Spleen (tissue), 11 donors: Measurements from ENCODE around the gene LRRC4C. TPM values are rescaled to one million over a fixed set of nuclear protein-coding genes. Genes with fewer than 3 reads are reported as not detected.
"Not testable (repeated sequence)": the region's sequence is repeated elsewhere in the genome, so short reads cannot be mapped to it uniquely, and the experiment has no call there.

Source experiments
- DNase-seq: peaks from one replicate; pipeline ENCODE4 v3.0.0-alpha.2; 2020
- H3K27ac ChIP-seq, 8 donors: fragments of 200-600 bp; sonication (generic) in 7 of 8; 1 replicate in 4 of 8; 2 replicates in 4 of 8; pipeline versions ENCODE4 v1.5.0 to v1.8.0; 2016 to 2021; ENCODE audit warnings: inconsistent platforms in 4 of 8, mild to moderate bottlenecking in 4 of 8, moderate library complexity in 1 of 8
- H3K27me3 ChIP-seq, 7 donors: fragments of 200-600 bp; sonication (generic) in 6 of 7; replicated peaks in 1 of 7; 1 replicate in 4 of 7; 2 replicates in 3 of 7; pipeline versions ENCODE4 v1.5.0 to v1.8.0; 2016 to 2021; ENCODE audit warnings: inconsistent platforms in 3 of 7, mild to moderate bottlenecking in 1 of 7
- H3K36me3 ChIP-seq, 6 donors: fragments of 200-600 bp; sonication (generic) in 5 of 6; 1 replicate in 4 of 6; 2 replicates in 2 of 6; pipeline versions ENCODE4 v1.5.0 to v1.8.0; 2016 to 2021; ENCODE audit warnings: inconsistent platforms in 2 of 6
- H3K4me1 ChIP-seq, 6 donors: fragments of 200-600 bp; sonication (generic) in 5 of 6; 1 replicate in 3 of 6; 2 replicates in 3 of 6; pipeline versions ENCODE4 v1.5.0 to v1.8.0; 2016 to 2021; ENCODE audit warnings: inconsistent platforms in 3 of 6
- H3K4me3 ChIP-seq, 8 donors: fragments of 200-600 bp; sonication (generic) in 7 of 8; 1 replicate in 4 of 8; 2 replicates in 4 of 8; pipeline versions ENCODE4 v1.5.0 to v1.8.0; 2016 to 2021; ENCODE audit warnings: inconsistent platforms in 4 of 8, mild to moderate bottlenecking in 4 of 8, moderate library complexity in 2 of 8
- H3K9me3 ChIP-seq, 8 donors: fragments of 200-600 bp; sonication (generic) in 7 of 8; 1 replicate in 4 of 8; 2 replicates in 4 of 8; pipeline versions ENCODE4 v1.5.0 to v1.8.0; 2016 to 2021; ENCODE audit warnings: inconsistent platforms in 4 of 8
- CTCF ChIP-seq, 11 experiments: fragments of 200-600 bp in 7 of 11; fragments of 450-650 bp in 4 of 11; sonication (generic) in 4 of 11; IDR thresholded peaks in 8 of 11; conservative IDR thresholded peaks in 3 of 11; 1 replicate in 7 of 11; 2 replicates in 4 of 11; pipeline versions ENCODE4 v1.4.0 to v1.8.0; 2016 to 2021; ENCODE audit warnings: antibody characterized with exemption in 11 of 11, inconsistent platforms in 4 of 11, mild to moderate bottlenecking in 1 of 11
- POLR2A ChIP-seq, 3 donors: fragments of 450-650 bp; IDR thresholded peaks; one replicate each; pipeline ENCODE4 v1.5.1; 2017; ENCODE audit warnings: antibody characterized with exemption in 3 of 3, mild to moderate bottlenecking in 1 of 3
- POLR2AphosphoS5 ChIP-seq, 3 donors: sonication (generic); formaldehyde crosslinking; IDR thresholded peaks; one replicate each; pipeline ENCODE4 v1.5.1; 2017; ENCODE audit warnings: antibody characterized with exemption in 3 of 3
- WGBS, 5 donors: extraction: QIAGEN DNeasy Blood & Tissue Kit in 3 of 5; methylation state at CpG; one replicate each; pipeline versions ENCODE4 v1.1.5 to v1.1.7; 2013 to 2018; 5-methylcytosine and 5-hydroxymethylcytosine counted together
- intact Hi-C: fragments of 100-400 bp; cut with DNase I; formaldehyde crosslinking; loops from one replicate; pipeline ENCODE4 v1.15.0; 2023; ENCODE audit warnings: low total_unique reads
- polyA plus RNA-seq, 3 donors: library from polyadenylated mRNA; stranded (reverse); fragments of 200-250 nt; gene quantifications; one replicate each; pipeline ENCODE4 v1.2.1, GENCODE V29; 2013
- total RNA-seq, 7 donors: library from RNA; depleted of rRNA in 3 of 7; stranded (reverse); fragments of >200 nt in 3 of 7; fragmentation: NEBNext Ultra II Directional in 4 of 7; extraction: Animal tissue kit (Norgen Biotek cat#: 25700) in 4 of 7; gene quantifications; one replicate each; pipeline versions ENCODE4 v1.1.0 to v1.2.1, GENCODE V29; 2016 to 2021
- donor health status: healthy with polysubstance abuse.
- donor health status: DM: no; HTN: no; CAD: no; lungs with moderate emphysema.
- donor health status: DM: no; HTN: no; CAD: no.
- donor health status: Bipolar disorder and iron deficiency.
- donor health status: healthy.
- donor health status: DM: no; HTN: no; CAD: no.
- donor health status: DM: yes; HTN: yes; CAD: no.

Gene LRRC4C
- total and polyA plus RNA-seq, 10 donors, result 0.15 to 8.9 (median 1.9) TPM

DNA sequence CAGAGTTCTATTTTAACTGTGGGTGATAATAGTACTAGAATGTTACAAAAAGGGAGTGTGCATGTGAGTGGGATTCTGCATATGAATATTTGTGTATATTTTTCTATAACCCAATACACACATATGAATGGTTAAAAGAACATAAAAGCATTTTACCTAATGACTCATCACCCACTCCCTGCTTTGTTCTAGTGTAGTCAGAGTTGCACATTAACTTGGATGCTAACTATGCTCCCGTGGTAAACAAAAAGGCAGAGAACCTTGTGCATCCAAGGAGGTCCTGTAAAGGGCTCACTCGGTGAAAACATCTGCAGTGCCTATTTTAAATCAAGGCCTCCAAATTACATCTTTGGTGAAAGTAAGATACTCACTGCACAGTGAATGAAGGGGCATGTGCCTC, 1289.4 kb downstream of the LRRC4C start:
- H3K36me3 ChIP-seq, result no peaks in the 10 kb centered on the region
- H3K27me3 ChIP-seq, result no peaks in the 10 kb centered on the region
- intact Hi-C loops, result no loop called here
- no peak overlapping the region for H3K4me3 ChIP-seq
- no peak overlapping the region for H3K27ac ChIP-seq
- TF ChIP-seq POLR2A (IDR thresholded peaks at IDR 0.05), result no peak
- TF ChIP-seq CTCF (IDR thresholded peaks at IDR 0.05 in 8 of 11, conservative IDR thresholded peaks at IDR 0.05 in 3 of 11), result no peak
- no peak for TF ChIP-seq POLR2AphosphoS5 (IDR thresholded peaks at IDR 0.05)
- H3K4me1 ChIP-seq, result no peaks in the 10 kb centered on the region
- peaks cover 0 to 14% (median 11%) of the 10 kb centered on the region in 8 donors for H3K9me3 ChIP-seq
- no peak for DNase-seq
- WGBS, 5 donors, result 57 to 72% (median 60%) methylated on average over 2 of the region's 2 CpGs

DNA sequence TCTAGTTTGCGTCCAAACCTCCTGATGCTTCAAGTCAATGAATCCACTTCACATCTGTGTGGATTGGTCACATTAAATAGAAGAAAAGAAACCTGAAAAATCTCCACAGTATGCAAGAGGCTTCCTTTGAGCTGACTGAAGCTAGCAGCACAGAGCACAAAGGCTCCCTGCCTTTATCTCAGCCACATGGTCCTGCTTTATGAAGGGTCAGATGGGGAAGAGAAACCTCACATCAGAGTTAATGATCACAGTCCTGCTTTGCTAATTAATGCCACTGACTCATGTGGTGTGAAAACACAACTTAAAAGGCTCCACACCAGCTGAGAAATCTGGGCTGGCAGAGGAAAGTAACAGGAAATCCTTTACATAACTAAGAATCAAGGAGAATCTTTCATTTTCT, 1291.0 kb downstream of the LRRC4C start:
- WGBS, 5 donors, result 57 to 88% (median 78%) methylated on average over 1 of the region's 1 CpG
- no peak for DNase-seq
- H3K4me1 ChIP-seq, result no peaks in the 10 kb centered on the region
- no peak overlapping the region for H3K4me3 ChIP-seq
- H3K36me3 ChIP-seq, result no peaks in the 10 kb centered on the region
- intact Hi-C loops, result no loop called here
- no peaks in the 10 kb centered on the region for H3K27me3 ChIP-seq
- TF ChIP-seq CTCF (IDR thresholded peaks at IDR 0.05 in 8 of 11, conservative IDR thresholded peaks at IDR 0.05 in 3 of 11) (no peak), POLR2AphosphoS5 (IDR thresholded peaks at IDR 0.05) (no peak), POLR2A (IDR thresholded peaks at IDR 0.05) (no peak)
- peaks cover 0 to 19% (median 12%) of the 10 kb centered on the region in 8 donors for H3K9me3 ChIP-seq
- no peak overlapping the region for H3K27ac ChIP-seq

DNA sequence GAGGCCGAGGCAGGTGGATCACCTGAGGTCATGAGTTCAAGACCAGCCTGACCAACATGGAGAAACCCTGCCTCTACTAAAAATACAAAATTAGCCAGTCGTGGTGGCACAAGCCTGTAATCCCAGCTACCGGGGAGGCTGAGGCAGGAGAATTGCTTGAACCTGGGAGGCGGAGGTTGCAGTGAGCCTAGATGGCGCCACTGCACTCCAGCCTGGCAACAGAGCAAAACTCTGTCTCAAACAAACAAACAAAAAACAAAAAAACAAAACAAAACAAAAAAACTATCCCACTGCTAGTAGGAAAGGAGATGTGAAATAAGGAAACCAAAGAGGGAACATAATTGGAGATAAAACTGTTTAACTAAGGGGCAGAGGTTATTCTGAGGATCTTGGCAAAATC, 1291.6 kb downstream of the LRRC4C start:
- H3K27me3 ChIP-seq, H3K4me1 ChIP-seq, H3K36me3 ChIP-seq, H3K4me3 ChIP-seq, intact Hi-C loops, H3K27ac ChIP-seq: not testable (repeated sequence)
- WGBS, 5 donors, result 80 to 87% (median 85%) methylated on average over 5 of the region's 5 CpGs
- DNase-seq, result peak; percentile 47
- H3K9me3 ChIP-seq, result peaks cover 0 to 19% (median 12%) of the 10 kb centered on the region in 8 donors

- Histone ChIP-seq H3K4me1 (no peaks in the 10 kb centered on the region), H3K27me3 (no peaks in the 10 kb centered on the region), H3K9me3 (peaks cover 0 to 19% (median 12%) of the 10 kb centered on the region in 8 donors), H3K36me3 (no peaks in the 10 kb centered on the region), H3K27ac (no peak overlapping the region), H3K4me3 (no peak overlapping the region)
- TF ChIP-seq POLR2AphosphoS5 (IDR thresholded peaks at IDR 0.05), result no peak
- TF ChIP-seq CTCF (IDR thresholded peaks at IDR 0.05 in 8 of 11, conservative IDR thresholded peaks at IDR 0.05 in 3 of 11), result no peak
- TF ChIP-seq POLR2A (IDR thresholded peaks at IDR 0.05), result no peak
- 63 to 78% (median 76%) methylated on average over 4 of the region's 4 CpGs for WGBS, 5 donors
- DNase-seq, result no peak
- intact Hi-C loops, result no loop called here
Measured at GRCh38 chr11:40166892-40167291, 1292.6 kb downstream of the LRRC4C start.
